ENCODE measurements around the gene PPT1.
"Not testable (repeated sequence)": the region's sequence is repeated elsewhere in the genome, so short reads cannot be mapped to it uniquely, and the experiment has no call there.

The PPT1 gene

GRCh38 chr1:40057310-40058030, 39.6 kb downstream of the PPT1 start:
- DNase-seq (ENCODE audit: low read depth in 3 of 3): no peak

DNA sequence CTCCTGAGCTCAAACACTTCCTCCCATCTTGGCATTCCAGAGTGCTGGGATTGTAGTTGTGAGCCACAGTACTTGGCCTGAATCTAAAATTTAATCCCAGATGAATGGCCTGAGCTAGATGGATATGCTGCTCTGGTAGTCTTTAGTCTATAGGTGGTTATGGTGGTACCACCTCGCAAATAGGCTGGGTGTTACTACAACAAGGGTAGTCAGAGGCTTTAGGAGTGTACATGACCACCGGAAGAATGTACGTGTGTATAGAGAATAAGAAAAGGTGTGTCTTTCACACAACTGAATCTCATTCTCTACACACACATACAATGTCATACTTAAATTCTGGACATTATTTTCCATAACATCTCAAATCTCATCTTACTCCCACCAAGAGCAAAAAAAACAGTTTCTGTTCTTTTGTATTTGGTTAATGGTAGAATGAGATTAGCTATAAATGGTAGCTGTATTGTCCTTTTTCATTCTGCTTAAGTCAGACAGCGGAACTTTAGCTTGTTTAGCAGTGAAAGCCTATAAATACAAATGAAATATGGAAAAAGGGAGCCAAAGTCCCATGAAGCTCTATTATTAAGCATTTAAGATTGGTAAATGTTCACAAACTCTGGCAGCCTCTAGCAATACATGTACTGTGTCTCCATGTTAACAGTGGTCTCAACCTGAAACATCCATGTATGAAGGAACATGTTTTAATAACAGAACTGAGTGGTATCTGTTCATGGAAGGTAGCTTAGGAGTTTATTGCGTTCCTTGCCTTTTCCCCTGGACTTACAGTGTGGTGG, 40.3 kb downstream of the PPT1 start:
- DNase-seq (ENCODE audit: low read depth in 3 of 3): no peak

DNA sequence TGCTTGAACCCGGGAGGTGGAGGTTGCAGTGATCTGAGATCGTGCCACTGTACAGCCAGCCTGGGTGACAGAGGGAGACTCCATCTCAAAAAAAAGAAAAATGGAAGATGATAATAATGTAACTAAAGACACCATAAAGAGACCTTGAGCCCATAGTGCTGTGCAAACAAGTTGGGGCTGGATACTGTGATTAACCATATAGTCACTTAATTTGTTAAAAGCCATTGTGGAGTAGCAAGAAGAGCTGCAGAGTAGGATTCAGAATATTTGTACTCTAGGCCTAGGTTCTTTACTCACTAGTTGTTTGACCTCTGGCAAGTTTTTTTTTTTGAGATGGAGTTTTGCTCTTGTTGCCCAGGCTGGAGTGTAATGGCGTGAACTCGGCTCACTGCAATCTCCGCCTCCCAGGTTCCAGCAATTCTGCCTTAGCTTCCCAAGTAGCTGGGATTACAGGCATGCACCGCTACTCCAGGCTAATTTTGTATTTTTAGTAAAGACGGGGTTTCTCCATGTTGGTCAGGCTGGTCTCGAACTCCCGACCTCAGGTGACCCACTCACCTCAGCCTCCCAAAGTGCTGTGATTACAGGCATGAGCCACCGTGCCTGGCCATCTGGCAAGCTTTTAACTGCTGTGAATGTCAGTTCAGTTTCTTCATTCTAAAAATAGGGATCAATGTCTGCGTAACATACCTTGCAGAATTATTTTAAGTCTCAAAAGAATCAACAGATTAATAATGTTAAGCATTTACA, 43.7 kb downstream of the PPT1 start:
- DNase-seq (ENCODE audit: low read depth in 3 of 3): no peak

DNA sequence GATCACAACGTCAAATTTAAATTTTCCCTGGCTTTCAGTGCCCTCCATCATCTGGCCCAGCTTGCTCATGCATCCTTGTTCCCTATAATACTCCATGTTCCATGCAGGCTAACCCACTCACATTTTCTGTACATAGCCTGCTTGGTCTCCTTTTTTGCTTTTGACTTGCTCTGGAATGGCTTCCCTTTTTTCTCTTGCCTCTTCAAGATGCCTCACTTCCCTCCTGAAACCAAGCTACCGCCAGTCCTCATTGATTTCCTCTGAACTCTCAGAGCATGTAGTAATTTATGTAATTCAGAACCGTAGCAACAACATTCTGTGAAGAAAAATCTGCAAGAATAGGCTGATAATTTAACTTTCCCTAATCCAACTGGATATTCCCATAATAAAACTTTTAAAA, 46.2 kb downstream of the PPT1 start:
- no peak for DNase-seq (ENCODE audit: low read depth in 3 of 3)

GRCh38 chr1:40049725-40050124, 47.3 kb downstream of the PPT1 start:
- no peak for DNase-seq (ENCODE audit: low read depth in 3 of 3)

- DNase-seq (ENCODE audit: low read depth in 3 of 3): no peak
Measured at GRCh38 chr1:40047769-40048168, 49.3 kb downstream of the PPT1 start.

GRCh38 chr1:40047276-40047675, 49.8 kb downstream of the PPT1 start:
- DNase-seq (ENCODE audit: low read depth in 3 of 3): no peak

GRCh38 chr1:40045766-40046165, 51.3 kb downstream of the PPT1 start:
- DNase-seq (ENCODE audit: low read depth in 3 of 3): no peak

DNA sequence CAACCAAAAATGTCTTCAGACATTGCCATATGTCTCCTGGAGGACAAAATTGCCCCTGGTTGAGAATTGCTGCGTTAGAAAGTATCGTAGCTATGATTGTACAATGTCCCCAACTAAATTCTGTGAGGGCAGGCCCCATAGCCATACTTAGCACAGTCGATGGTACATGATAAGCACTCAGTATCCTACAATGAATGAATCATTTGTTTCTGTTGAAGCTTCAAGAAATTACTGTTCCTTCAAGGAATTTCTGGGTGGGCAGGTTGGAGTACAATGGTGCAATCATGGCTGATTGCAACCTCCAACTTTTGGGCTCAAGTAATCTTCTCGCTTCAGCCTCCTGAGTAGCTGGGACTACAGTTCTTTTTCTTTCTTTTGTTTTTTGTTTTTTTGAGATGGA, 51.9 kb downstream of the PPT1 start:
- no peak for DNase-seq (ENCODE audit: low read depth in 3 of 3)

DNA sequence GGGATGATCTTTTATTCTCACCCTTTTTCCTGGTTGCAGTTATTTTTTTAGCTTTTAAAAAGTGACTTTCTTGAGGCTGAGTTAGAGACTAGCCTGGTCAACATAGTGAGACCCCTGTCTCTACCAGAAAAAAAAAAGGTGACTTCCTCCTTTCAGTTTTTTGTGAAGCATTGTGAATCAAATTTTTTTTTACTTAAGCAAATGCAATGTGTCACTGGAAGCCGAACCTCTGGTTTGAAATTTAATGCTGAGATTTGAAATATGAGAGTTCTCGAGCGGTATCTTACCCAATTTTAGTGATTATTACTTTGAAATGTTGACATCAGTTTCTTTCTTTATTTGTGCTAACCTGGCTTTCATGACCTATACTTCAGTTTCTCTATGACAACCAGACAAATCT, 52.9 kb downstream of the PPT1 start:
- no peak for DNase-seq (ENCODE audit: low read depth in 3 of 3)

GRCh38 chr1:40042341-40042740, 54.7 kb downstream of the PPT1 start:
- no peak for DNase-seq (ENCODE audit: low read depth in 3 of 3)

GRCh38 chr1:40041466-40041838, 55.6 kb downstream of the PPT1 start:
- no peak for DNase-seq (ENCODE audit: low read depth in 3 of 3)

DNA sequence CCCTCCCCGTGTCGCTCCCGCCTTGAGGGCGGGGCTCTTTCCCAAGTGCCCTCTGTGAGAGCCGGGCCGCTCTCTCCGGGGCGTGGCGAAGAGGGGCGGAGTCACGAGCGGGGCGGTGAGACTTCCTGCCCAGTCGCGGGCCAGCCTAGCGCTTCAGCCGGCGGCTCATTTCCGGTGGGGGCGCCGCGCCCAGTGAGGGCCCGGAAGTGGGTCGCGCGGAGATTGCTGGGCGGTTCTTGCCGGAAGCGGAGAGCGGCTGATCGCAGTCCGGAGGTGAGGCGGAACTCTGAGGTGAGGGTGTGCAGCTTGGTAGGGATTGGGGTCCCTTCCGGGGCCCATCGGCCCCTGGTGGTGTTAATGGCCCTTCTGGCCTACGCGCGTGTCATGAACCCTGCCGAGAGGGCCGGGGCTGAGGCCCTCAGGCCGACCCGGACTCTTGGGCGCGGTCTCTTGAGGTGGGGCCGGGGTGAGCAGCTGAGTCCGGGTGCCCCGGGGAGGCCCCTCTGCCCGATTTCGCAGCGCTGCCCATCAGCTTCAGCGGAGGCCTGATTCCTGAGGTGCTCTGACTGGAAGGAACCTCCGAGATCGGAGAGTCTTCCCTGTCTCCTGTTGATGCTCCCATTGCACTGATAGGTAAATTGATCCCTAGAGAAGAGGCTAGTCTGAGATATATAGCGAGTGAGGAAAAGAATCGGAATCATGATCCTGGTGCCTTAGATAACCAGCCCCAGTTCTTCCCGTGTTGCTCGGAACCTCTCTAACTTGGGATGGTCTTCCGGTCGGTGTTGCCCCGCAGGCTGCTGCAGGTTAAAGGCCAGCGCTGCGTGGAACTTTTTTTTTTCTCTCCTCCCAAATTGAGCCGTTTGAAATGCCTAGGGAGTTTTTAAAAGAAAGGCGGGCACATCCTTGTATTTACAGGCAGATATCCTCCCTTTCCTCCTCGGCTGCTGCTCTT, 56.3 kb downstream of the PPT1 start, which contains the start of gene CAP1:
CAP1 (plus strand) TSS at position 219 of the 955 bp plus-strand sequence. CDS start 18,618 bp downstream, outside the sequence.
- DNase-seq (ENCODE audit: low read depth in 3 of 3): peak; percentile 99 to 100 (median 100)

- DNase-seq (ENCODE audit: low read depth in 3 of 3): peak; percentile 41 to 82 (median 48)
Measured at GRCh38 chr1:40039757-40040510, 57.1 kb downstream of the PPT1 start.

GRCh38 chr1:40039245-40039756, 57.8 kb downstream of the PPT1 start:
- peak in 1 of 3 experiments; percentile 11 for DNase-seq (ENCODE audit: low read depth in 3 of 3)

- no peak for DNase-seq (ENCODE audit: low read depth in 3 of 3)
Measured at GRCh38 chr1:40038697-40039096, 58.4 kb downstream of the PPT1 start.

DNA sequence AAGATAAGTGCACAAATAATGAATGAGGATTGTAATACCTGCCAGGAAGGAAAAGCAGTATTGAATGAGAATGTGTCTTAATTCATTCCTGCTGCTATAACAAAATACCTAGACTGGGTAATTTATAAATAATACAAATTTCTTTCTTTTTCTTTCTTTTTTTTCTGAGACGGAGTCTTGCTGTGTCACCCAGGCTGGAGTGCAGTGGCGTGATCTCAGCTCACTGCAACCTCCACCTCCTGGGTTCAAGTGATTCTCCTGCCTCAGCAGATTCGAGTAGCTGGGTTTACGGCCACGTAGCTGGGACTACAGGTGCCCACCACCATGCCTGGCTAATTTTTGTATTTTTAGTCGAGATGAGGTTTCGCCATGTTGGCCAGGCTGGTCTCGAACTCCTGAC, 59.8 kb downstream of the PPT1 start:
- not testable (repeated sequence) for DNase-seq (ENCODE audit: low read depth in 3 of 3)

- DNase-seq (ENCODE audit: low read depth in 3 of 3): no peak
Measured at GRCh38 chr1:40036574-40036973, 60.5 kb downstream of the PPT1 start.

DNA sequence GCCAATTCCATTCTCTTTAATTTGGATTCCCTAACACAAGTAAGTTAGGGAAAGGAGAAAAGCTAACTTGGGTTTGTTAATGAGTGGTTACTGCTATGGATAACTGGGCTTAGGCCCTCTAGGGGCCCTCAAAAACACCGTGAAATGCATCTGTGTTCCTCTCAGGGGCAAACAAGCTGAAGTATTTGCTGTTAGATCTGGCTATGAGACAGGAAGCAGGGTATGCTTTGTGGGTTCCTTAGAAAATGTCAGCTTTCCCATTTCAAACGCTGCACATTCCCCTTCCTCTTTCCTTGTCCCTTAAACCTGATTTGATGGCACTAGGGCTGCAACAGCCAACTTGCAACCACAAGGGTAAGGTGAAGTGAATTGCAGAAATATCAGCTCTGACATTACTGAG, 62.2 kb downstream of the PPT1 start:
- DNase-seq (ENCODE audit: low read depth in 3 of 3): no peak

- DNase-seq (ENCODE audit: low read depth in 3 of 3): peak in 2 of 3 experiments; percentile 23 to 26
Measured at GRCh38 chr1:40032240-40032891, 64.7 kb downstream of the PPT1 start.
